Neural progenitor cell (in vitro differentiated cells): ENCODE results near the gene SEPTIN12. TPM values are rescaled to one million over a fixed set of nuclear protein-coding genes. Genes with fewer than 3 reads are reported as not detected.

ENCODE experiments used
- DNase-seq: peaks from one replicate; pipeline ENCODE4 v3.0.0-alpha.2; 2016; ENCODE audit warnings: low spot score
- H2AFZ ChIP-seq: fragments of 200-600 bp; sonication (generic); replicated peaks from 2 replicates; pipeline ENCODE4 v1.6.1; 2016; ENCODE audit warnings: antibody characterized with exemption
- H3F3A ChIP-seq: fragments of 200-600 bp; sonication (generic); 2 replicates; pipeline ENCODE4 v1.6.1; 2016; ENCODE audit warnings: antibody characterized with exemption, low read depth
- H3K27ac ChIP-seq: fragments of 200-600 bp; sonication (generic); 2 replicates; pipeline ENCODE4 v1.5.1; 2016; ENCODE audit warnings: mild to moderate bottlenecking
- H3K27me3 ChIP-seq: fragments of 200-600 bp; sonication (generic); 2 replicates; pipeline ENCODE4 v1.6.1; 2016; ENCODE audit warnings: mild to moderate bottlenecking, moderate library complexity
- H3K36me3 ChIP-seq: fragments of 200-600 bp; sonication (generic); 2 replicates; pipeline ENCODE4 v1.5.1; 2016
- H3K4me1 ChIP-seq: fragments of 200-600 bp; sonication (generic); 2 replicates; pipeline ENCODE4 v1.6.1; 2016; ENCODE audit warnings: mixed run types
- H3K4me2 ChIP-seq: fragments of 200-600 bp; sonication (generic); 2 replicates; pipeline ENCODE4 v1.6.1; 2016
- H3K4me3 ChIP-seq: fragments of 200-600 bp; sonication (generic); 2 replicates; pipeline ENCODE4 v1.5.1; 2016
- H3K79me2 ChIP-seq: fragments of 200-600 bp; sonication (generic); 2 replicates; pipeline ENCODE4 v1.6.1; 2016; ENCODE audit warnings: low read depth
- H3K9ac ChIP-seq: fragments of 200-600 bp; sonication (generic); 2 replicates; pipeline ENCODE4 v1.6.1; 2016
- H3K9me3 ChIP-seq: fragments of 200-600 bp; sonication (generic); 2 replicates; pipeline ENCODE4 v1.5.1; 2016; ENCODE audit warnings: low read depth
- H4K20me1 ChIP-seq: fragments of 200-600 bp; sonication (generic); 2 replicates; pipeline ENCODE4 v1.6.1; 2016; ENCODE audit warnings: low read depth
- H3K27ac Mint-ChIP-seq: 3 replicates; pipeline ENCODE4 v1.8.0; 2021; ENCODE audit warnings: mixed read lengths
- H3K27me3 Mint-ChIP-seq: 2 replicates; pipeline ENCODE4 v1.8.0; 2022; ENCODE audit warnings: low read depth, mild to moderate bottlenecking, inconsistent platforms, moderate library complexity, mixed read lengths; ENCODE audit not compliant: insufficient read depth
- H3K36me3 Mint-ChIP-seq: 3 replicates; pipeline ENCODE4 v1.8.0; 2021; ENCODE audit warnings: mixed read lengths
- H3K4me1 Mint-ChIP-seq: 3 replicates; pipeline ENCODE4 v1.8.0; 2021; ENCODE audit warnings: mixed read lengths
- H3K4me3 Mint-ChIP-seq: 3 replicates; pipeline ENCODE4 v1.8.0; 2021; ENCODE audit warnings: mild to moderate bottlenecking, moderate library complexity, mixed read lengths
- H3K9me3 Mint-ChIP-seq: 3 replicates; pipeline ENCODE4 v1.8.0; 2020; ENCODE audit warnings: mixed read lengths
- EZH2 ChIP-seq: fragments of 200-600 bp; sonication (generic); IDR thresholded peaks from 2 replicates; pipeline ENCODE4 v1.6.1; 2017; ENCODE audit warnings: antibody characterized with exemption, mild to moderate bottlenecking, moderate library complexity
- EZH2phosphoT487 ChIP-seq: fragments of 200-600 bp; sonication (generic); IDR thresholded peaks from 2 replicates; pipeline ENCODE4 v1.6.1; 2017; ENCODE audit warnings: antibody characterized with exemption
- total RNA-seq: library from RNA; depleted of rRNA; stranded (reverse); fragments of >200 nt; gene quantifications from 2 replicates; pipeline ENCODE4 v1.2.3, GENCODE V29; 2015; ENCODE audit warnings: low replicate concordance
- TF ChIP-seq, protein P1 (sequence below): fragments of 200-600 bp; sonication (generic); IDR thresholded peaks from 2 replicates; pipeline ENCODE4 v1.5.1; 2017; ENCODE audit warnings: antibody characterized with exemption, mild to moderate bottlenecking

SEPTIN12 gene
- total RNA-seq, 1 donor from 2014 or later = not detected

DNA sequence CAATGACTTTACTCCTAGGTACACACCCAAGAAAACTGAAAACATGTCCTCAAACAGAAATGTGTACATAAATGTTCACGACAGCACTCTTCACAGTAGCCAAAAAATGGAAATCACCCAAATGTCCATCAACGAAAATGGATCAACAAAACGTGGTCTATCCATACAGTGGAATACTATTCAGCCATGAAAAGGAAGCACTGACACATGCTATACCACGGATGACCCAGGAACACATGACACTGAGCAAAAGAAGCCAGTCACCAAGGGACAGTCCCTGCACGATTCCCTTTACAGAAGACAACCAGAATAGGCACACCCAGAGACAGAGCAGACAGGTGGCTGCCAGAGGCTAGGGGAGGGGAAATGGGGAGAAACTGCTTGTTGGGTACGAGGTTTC, 32.5 kb downstream of the SEPTIN12 start:
- no peaks in the 10 kb centered on the region for H3K9me3 ChIP-seq
- no peak overlapping the region for H3K27ac ChIP-seq
- no peak overlapping the region for H3K9ac ChIP-seq
- no peak overlapping the region for H3K4me3 ChIP-seq
- no peaks in the 10 kb centered on the region for H3K4me1 Mint-ChIP-seq
- no peak overlapping the region for H3K4me2 ChIP-seq
- peaks cover 6% of the 10 kb centered on the region for H3K9me3 Mint-ChIP-seq
- H3K36me3 Mint-ChIP-seq = peaks cover 24% of the 10 kb centered on the region
- TF ChIP-seq EZH2 (no peak), EZH2phosphoT487 (no peak)
- TF ChIP-seq, protein P1, sequence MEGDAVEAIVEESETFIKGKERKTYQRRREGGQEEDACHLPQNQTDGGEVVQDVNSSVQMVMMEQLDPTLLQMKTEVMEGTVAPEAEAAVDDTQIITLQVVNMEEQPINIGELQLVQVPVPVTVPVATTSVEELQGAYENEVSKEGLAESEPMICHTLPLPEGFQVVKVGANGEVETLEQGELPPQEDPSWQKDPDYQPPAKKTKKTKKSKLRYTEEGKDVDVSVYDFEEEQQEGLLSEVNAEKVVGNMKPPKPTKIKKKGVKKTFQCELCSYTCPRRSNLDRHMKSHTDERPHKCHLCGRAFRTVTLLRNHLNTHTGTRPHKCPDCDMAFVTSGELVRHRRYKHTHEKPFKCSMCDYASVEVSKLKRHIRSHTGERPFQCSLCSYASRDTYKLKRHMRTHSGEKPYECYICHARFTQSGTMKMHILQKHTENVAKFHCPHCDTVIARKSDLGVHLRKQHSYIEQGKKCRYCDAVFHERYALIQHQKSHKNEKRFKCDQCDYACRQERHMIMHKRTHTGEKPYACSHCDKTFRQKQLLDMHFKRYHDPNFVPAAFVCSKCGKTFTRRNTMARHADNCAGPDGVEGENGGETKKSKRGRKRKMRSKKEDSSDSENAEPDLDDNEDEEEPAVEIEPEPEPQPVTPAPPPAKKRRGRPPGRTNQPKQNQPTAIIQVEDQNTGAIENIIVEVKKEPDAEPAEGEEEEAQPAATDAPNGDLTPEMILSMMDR = no peak
- no peak overlapping the region for H2AFZ ChIP-seq
- H3K36me3 ChIP-seq = peaks cover 7% of the 10 kb centered on the region
- H4K20me1 ChIP-seq = no peaks in the 10 kb centered on the region
- H3K4me1 ChIP-seq = no peaks in the 10 kb centered on the region
- H3K27me3 ChIP-seq = no peaks in the 10 kb centered on the region
- DNase-seq = no peak
- no peak overlapping the region for H3K4me3 Mint-ChIP-seq
- H3K79me2 ChIP-seq = peaks cover 7% of the 10 kb centered on the region
- H3K27ac Mint-ChIP-seq = no peak overlapping the region
- H3F3A ChIP-seq = no peaks in the 10 kb centered on the region
- H3K27me3 Mint-ChIP-seq = peaks cover 12% of the 10 kb centered on the region

DNA sequence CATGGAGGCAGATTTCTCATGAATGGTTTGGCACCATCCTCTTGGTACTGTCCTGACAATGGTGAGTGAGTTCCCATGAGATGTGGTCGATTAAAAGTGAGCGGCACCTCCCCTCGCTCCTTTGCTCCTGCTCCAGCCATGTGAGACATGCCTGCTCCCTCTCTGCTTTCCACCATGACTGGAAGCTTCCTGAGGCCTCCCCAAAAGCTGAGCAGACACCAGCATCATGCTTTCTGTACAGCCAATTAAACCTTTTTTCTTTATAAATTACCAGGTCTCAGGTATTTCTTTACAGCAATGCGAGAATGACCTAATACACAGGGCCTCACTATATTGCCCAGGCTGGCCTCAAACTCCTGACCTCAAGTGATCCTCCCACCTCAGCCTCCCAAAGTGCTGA, 33.3 kb downstream of the SEPTIN12 start:
- Mint-ChIP-seq H3K27ac (no peak overlapping the region), H3K9me3 (peaks cover 6% of the 10 kb centered on the region), H3K27me3 (peaks cover 12% of the 10 kb centered on the region), H3K4me3 (no peak overlapping the region), H3K4me1 (no peaks in the 10 kb centered on the region), H3K36me3 (peaks cover 22% of the 10 kb centered on the region)
- H2AFZ ChIP-seq = no peak overlapping the region
- TF ChIP-seq EZH2phosphoT487 (no peak), EZH2 (no peak)
- no peaks in the 10 kb centered on the region for H3K9me3 ChIP-seq
- H3K4me3 ChIP-seq = no peak overlapping the region
- H3K4me1 ChIP-seq = no peaks in the 10 kb centered on the region
- H3K27ac ChIP-seq = no peak overlapping the region
- no peaks in the 10 kb centered on the region for H3K27me3 ChIP-seq
- no peak for DNase-seq
- H3K9ac ChIP-seq = no peak overlapping the region
- peaks cover 7% of the 10 kb centered on the region for H3K79me2 ChIP-seq
- no peaks in the 10 kb centered on the region for H4K20me1 ChIP-seq
- peaks cover 7% of the 10 kb centered on the region for H3K36me3 ChIP-seq
- no peak overlapping the region for H3K4me2 ChIP-seq
- H3F3A ChIP-seq = no peaks in the 10 kb centered on the region

DNA sequence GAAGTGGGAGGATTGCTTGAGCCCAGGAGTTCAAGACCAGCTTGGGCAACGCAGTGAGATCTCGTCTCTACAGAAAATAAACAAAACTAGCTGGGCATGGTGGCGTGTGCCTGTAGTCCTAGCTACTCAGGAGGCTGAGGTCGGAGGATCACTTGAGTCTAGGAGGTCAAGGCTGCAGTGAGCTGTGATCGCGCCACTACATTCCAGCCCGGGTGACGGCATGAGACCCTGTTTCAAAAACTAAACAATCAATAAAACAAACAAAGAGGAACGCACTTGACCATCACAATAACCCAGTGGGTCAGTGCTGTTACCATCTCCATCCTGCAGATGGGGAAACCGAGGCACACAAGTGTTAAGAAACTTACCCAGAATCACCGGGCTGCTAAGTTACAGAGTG, 34.9 kb downstream of the SEPTIN12 start:
- Histone ChIP-seq H3K27me3 (no peaks in the 10 kb centered on the region), H3F3A (peaks cover 3% of the 10 kb centered on the region), H4K20me1 (no peaks in the 10 kb centered on the region), H3K9ac (no peak overlapping the region), H3K9me3 (no peaks in the 10 kb centered on the region), H2AFZ (no peak overlapping the region), H3K36me3 (peaks cover 7% of the 10 kb centered on the region), H3K4me3 (no peak overlapping the region), H3K4me1 (peaks cover 4% of the 10 kb centered on the region), H3K4me2 (no peak overlapping the region), H3K79me2 (peaks cover 7% of the 10 kb centered on the region), H3K27ac (no peak overlapping the region)
- Mint-ChIP-seq H3K27me3 (peaks cover 8% of the 10 kb centered on the region), H3K9me3 (peaks cover 6% of the 10 kb centered on the region), H3K27ac (no peak overlapping the region), H3K4me3 (no peak overlapping the region), H3K4me1 (no peaks in the 10 kb centered on the region), H3K36me3 (peaks cover 19% of the 10 kb centered on the region)
- no peak for DNase-seq
- TF ChIP-seq EZH2 (no peak), EZH2phosphoT487 (no peak)
- TF ChIP-seq, protein P1 = no peak

DNA sequence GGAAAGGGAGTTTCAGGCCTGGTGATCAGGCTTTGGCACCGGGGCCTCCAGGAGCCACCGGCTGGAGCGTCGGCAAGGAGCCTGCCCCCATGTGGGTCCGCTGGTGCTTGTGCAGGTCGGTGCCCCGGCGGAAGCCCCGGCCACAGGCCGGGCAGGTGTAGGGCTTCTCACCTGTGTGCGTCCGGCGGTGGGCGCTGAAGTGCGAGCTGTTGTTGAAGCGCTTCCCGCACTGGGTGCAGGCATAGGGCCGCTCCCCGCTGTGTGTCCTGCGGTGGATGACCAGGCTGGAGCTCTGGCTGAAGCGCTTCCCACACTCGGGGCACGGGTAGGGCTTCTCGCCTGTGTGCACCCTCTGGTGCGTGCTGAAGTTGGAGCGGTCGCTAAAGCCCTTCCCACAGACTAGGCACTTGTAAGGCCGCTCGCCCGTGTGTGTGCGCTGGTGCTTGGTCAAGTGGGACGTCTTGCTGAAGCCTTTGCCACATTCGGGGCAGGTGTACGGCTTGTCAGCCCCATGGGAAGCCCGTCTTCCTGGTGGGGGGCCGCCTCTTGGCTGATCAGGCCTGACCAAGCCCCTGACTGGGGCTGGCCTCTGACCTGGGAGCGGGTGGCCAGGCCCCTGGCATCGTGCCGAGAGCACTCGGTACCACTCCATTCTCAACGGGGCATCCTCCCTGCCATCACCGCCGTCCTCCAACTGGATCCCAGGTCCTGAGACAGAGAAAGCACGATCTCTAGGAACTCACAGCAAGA, 35.6 kb downstream of the SEPTIN12 start:
- no peak for DNase-seq
- no peak overlapping the region for H2AFZ ChIP-seq
- no peaks in the 10 kb centered on the region for H3K27me3 ChIP-seq
- H3K27ac Mint-ChIP-seq = no peak overlapping the region
- H3K9me3 Mint-ChIP-seq = peaks cover 6% of the 10 kb centered on the region
- no peak overlapping the region for H3K27ac ChIP-seq
- peaks cover 7% of the 10 kb centered on the region for H3K36me3 ChIP-seq
- peaks cover 10% of the 10 kb centered on the region for H3F3A ChIP-seq
- no peak overlapping the region for H3K4me3 Mint-ChIP-seq
- H3K9ac ChIP-seq = no peak overlapping the region
- peaks cover 7% of the 10 kb centered on the region for H3K79me2 ChIP-seq
- peaks cover 8% of the 10 kb centered on the region for H3K4me1 ChIP-seq
- H4K20me1 ChIP-seq = no peaks in the 10 kb centered on the region
- H3K4me1 Mint-ChIP-seq = no peaks in the 10 kb centered on the region
- H3K36me3 Mint-ChIP-seq = peaks cover 19% of the 10 kb centered on the region
- no peak overlapping the region for H3K4me3 ChIP-seq
- TF ChIP-seq EZH2phosphoT487 (no peak), EZH2 (no peak)
- TF ChIP-seq, protein P1 = no peak
- H3K27me3 Mint-ChIP-seq = peaks cover 10% of the 10 kb centered on the region
- no peak overlapping the region for H3K4me2 ChIP-seq
- no peaks in the 10 kb centered on the region for H3K9me3 ChIP-seq
